HepG2 (cell line): ENCODE data around the gene AGT. TPM values are rescaled to one million over a fixed set of nuclear protein-coding genes. Genes with fewer than 3 reads are reported as not detected.
A peak's percentile ranks its signal among the peaks of the same experiment; 100 is the strongest.

Experiments
- ETV5 ChIP-seq: IDR thresholded peaks from 2 replicates; pipeline ENCODE4 v1.6.1; 2018; ENCODE audit warnings: missing biosample characterization, missing genetic modification reagents, inconsistent platforms, borderline replicate concordance
- HNF4A ChIP-seq: sonication (generic); formaldehyde crosslinking; IDR thresholded peaks from 2 replicates; pipeline ENCODE4 v1.4.0; 2020; ENCODE audit warnings: missing genetic modification reagents
- HNRNPK ChIP-seq: fragments of 200-400 bp; formaldehyde crosslinking; IDR thresholded peaks from 2 replicates; pipeline ENCODE4 v1.6.1; 2018; ENCODE audit warnings: low read length, low read depth, moderate library complexity, mild to moderate bottlenecking; ENCODE audit not compliant: poor library complexity, severe bottlenecking
- MAFF ChIP-seq: IDR thresholded peaks from 2 replicates; pipeline ENCODE4 v1.6.1; 2011; ENCODE audit warnings: low read depth, low read length, improper control_type of control experiment
- MAZ ChIP-seq, 2 experiments: sonication (generic) in 1 of 2; formaldehyde crosslinking in 1 of 2; IDR thresholded peaks; 2 replicates each; pipeline versions ENCODE4 v1.5.0 to v1.6.1; 2012 to 2020; ENCODE audit warnings: low read depth in 2 of 2, mild to moderate bottlenecking in 2 of 2, borderline replicate concordance in 1 of 2, improper control_type of control experiment in 1 of 2, low read length in 1 of 2, missing genetic modification reagents in 1 of 2, moderate library complexity in 1 of 2
- MYC ChIP-seq: sonication (generic); formaldehyde crosslinking; IDR thresholded peaks from 2 replicates; pipeline ENCODE4 v1.9.0; 2021; ENCODE audit warnings: missing genetic modification reagents, borderline replicate concordance
- NFYC ChIP-seq: IDR thresholded peaks from 2 replicates; pipeline ENCODE4 v1.6.1; 2016; ENCODE audit warnings: missing genetic modification reagents, missing compliant biosample characterization
- NKX3-1 ChIP-seq: sonication (generic); formaldehyde crosslinking; IDR thresholded peaks from 2 replicates; pipeline ENCODE4 v1.5.0; 2020; ENCODE audit warnings: missing genetic modification reagents
- RFXAP ChIP-seq: sonication (generic); formaldehyde crosslinking; IDR thresholded peaks from 2 replicates; pipeline ENCODE4 v1.4.0; 2020; ENCODE audit warnings: missing genetic modification reagents, borderline replicate concordance
- TBX3 ChIP-seq: fragments of 450-650 bp; IDR thresholded peaks from 2 replicates; pipeline ENCODE4 v1.6.1; 2017; ENCODE audit warnings: antibody characterized with exemption, mild to moderate bottlenecking, inconsistent platforms, borderline replicate concordance
- TFDP1 ChIP-seq: IDR thresholded peaks from 2 replicates; pipeline ENCODE4 v1.6.1; 2016; ENCODE audit warnings: missing compliant biosample characterization, missing genetic modification reagents, borderline replicate concordance
- ZBED4 ChIP-seq: sonication (generic); formaldehyde crosslinking; IDR thresholded peaks from 2 replicates; pipeline ENCODE4 v1.4.0; 2020; ENCODE audit warnings: missing genetic modification reagents, borderline replicate concordance
- ZNF160 ChIP-seq: sonication (generic); formaldehyde crosslinking; IDR thresholded peaks from 2 replicates; pipeline ENCODE4 v1.8.0; 2022; ENCODE audit warnings: mild to moderate bottlenecking, inconsistent platforms, missing genetic modification reagents
- ZNF264 ChIP-seq: sonication (generic); formaldehyde crosslinking; IDR thresholded peaks from 2 replicates; pipeline ENCODE4 v1.4.0; 2020; ENCODE audit warnings: missing genetic modification reagents
- ZNF343 ChIP-seq: sonication (generic); formaldehyde crosslinking; IDR thresholded peaks from 2 replicates; pipeline ENCODE4 v1.4.0; 2020; ENCODE audit warnings: mild to moderate bottlenecking, missing genetic modification reagents
- ZNF652 ChIP-seq: IDR thresholded peaks from 2 replicates; pipeline ENCODE4 v1.6.1; 2016; ENCODE audit warnings: low read depth, borderline replicate concordance
- ZNF878 ChIP-seq: sonication (generic); formaldehyde crosslinking; IDR thresholded peaks from 2 replicates; pipeline ENCODE4 v1.8.1; 2023; ENCODE audit warnings: mild to moderate bottlenecking, missing genetic modification reagents, moderate library complexity
- polyA plus RNA-seq, 8 experiments: library from polyadenylated mRNA; depleted of rRNA in 3 of 8; stranded (reverse) in 7 of 8; unstranded in 1 of 8; fragments of >200 nt; fragmentation: Illumina TruSeq in 4 of 8; extraction: Trizol in 4 of 8; gene quantifications; 2 replicates each; pipeline versions ENCODE4 v1.2.1 to v1.2.3, GENCODE V29; 2011 to 2016; ENCODE audit warnings: low read depth in 4 of 8, missing spikeins in 1 of 8, mixed read lengths in 1 of 8; ENCODE audit not compliant: insufficient read depth in 1 of 8
- total RNA-seq, 5 experiments: library from RNA; depleted of rRNA; stranded (reverse); fragments of >200 nt; fragmentation: Illumina TruSeq; extraction: Trizol; gene quantifications; 2 replicates each; pipeline ENCODE4 v1.2.3, GENCODE V29; 2016; ENCODE audit warnings: low read depth in 1 of 5
- TF ChIP-seq, protein P1 (sequence below): sonication (generic); formaldehyde crosslinking; IDR thresholded peaks from 2 replicates; pipeline ENCODE4 v1.5.1; 2020; ENCODE audit warnings: mild to moderate bottlenecking, missing genetic modification reagents, moderate library complexity

The AGT gene
- total and polyA plus RNA-seq, 2 of the 13 experiments (the other 11 are each of a cell fraction or from before 2014, with no cell fraction given): 892 to 2,071 TPM

DNA sequence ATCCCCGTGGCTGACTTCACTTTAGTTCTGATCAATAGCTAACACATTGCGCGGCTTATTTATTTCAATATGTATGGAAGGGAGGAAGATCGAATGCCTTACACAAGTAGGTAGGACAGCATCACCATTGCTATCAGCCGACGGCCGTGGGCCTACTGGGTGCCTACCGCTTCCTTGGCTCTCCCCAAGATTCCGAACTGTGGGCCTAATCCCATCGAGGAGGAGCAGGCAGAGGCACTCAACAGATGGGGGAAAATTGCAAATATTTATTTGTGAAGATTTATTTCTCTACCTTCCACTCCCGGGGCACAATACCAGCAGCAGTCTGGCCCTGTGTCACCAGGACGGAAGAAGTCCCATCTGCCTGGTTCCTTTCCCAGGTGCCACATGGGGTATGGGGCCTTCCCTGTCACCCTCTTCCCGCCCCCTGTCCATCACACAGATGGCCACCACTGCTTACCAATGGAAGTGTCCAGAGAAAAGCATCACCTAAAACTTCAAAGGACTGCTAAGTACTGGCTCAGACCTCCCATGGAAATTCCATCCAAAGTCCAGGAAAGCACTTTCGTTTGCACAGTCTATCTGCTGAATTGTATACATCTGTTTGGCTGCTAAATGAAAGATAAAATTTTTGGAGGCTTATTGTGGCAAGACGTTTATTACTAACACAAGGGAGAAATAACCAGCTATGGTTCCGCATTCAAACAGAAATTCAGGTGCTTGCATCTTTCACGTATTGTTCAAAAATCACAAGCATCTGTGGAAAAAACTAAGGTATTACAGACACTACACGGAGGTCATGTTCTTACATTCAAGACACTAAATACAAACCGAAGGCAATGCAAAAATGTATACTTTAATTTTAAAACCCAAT, 11.8 kb downstream of the AGT start (continued):
- TF ChIP-seq ZNF264 (CRISPR knock-in tag) (no peak), ZBED4 (CRISPR knock-in tag) (no peak), ZNF652 (CRISPR knock-in tag) (no peak), RFXAP (CRISPR knock-in tag) (no peak; the same call in 1 of the 2 replicates), NKX3-1 (peak; percentile 29; the same call in 1 of the 2 replicates), MAFF (no peak), ZNF878 (CRISPR knock-in tag) (0 out of 2 replicates have a peak, but pooled peaks have one; percentile 52), HNF4A (peak; percentile 85), TFDP1 (CRISPR knock-in tag) (peak; percentile 64; the same call in 1 of the 2 replicates), MYC (CRISPR knock-in tag) (peak; percentile 69; the same call in 1 of the 2 replicates), ZNF160 (CRISPR knock-in tag) (no peak), NFYC (peak; percentile 90), HNRNPK (no peak), ETV5 (peak; percentile 60; the same call in 1 of the 2 replicates), ZNF343 (CRISPR knock-in tag) (no peak), TBX3 (peak; percentile 61; the same call in 1 of the 2 replicates), MAZ (IDR thresholded peaks at IDR 0.05; ENCODE audit: borderline replicate concordance, low read depth, low read length) (0 out of 2 replicates have a peak, but pooled peaks have one; percentile 17), MAZ (CRISPR knock-in tag; IDR thresholded peaks at IDR 0.05; ENCODE audit: low read depth) (no peak)
- TF ChIP-seq, protein P1, sequence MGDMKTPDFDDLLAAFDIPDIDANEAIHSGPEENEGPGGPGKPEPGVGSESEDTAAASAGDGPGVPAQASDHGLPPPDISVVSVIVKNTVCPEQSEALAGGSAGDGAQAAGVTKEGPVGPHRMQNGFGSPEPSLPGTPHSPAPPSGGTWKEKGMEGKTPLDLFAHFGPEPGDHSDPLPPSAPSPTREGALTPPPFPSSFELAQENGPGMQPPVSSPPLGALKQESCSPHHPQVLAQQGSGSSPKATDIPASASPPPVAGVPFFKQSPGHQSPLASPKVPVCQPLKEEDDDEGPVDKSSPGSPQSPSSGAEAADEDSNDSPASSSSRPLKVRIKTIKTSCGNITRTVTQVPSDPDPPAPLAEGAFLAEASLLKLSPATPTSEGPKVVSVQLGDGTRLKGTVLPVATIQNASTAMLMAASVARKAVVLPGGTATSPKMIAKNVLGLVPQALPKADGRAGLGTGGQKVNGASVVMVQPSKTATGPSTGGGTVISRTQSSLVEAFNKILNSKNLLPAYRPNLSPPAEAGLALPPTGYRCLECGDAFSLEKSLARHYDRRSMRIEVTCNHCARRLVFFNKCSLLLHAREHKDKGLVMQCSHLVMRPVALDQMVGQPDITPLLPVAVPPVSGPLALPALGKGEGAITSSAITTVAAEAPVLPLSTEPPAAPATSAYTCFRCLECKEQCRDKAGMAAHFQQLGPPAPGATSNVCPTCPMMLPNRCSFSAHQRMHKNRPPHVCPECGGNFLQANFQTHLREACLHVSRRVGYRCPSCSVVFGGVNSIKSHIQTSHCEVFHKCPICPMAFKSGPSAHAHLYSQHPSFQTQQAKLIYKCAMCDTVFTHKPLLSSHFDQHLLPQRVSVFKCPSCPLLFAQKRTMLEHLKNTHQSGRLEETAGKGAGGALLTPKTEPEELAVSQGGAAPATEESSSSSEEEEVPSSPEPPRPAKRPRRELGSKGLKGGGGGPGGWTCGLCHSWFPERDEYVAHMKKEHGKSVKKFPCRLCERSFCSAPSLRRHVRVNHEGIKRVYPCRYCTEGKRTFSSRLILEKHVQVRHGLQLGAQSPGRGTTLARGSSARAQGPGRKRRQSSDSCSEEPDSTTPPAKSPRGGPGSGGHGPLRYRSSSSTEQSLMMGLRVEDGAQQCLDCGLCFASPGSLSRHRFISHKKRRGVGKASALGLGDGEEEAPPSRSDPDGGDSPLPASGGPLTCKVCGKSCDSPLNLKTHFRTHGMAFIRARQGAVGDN (CRISPR knock-in tag): peak; percentile 42; the same call in 1 of the 2 replicates
